HG03457 (cell line): ENCODE data around the gene RIMS3.
"Not testable (repeated sequence)": the region's sequence is repeated elsewhere in the genome, so short reads cannot be mapped to it uniquely, and the experiment has no call there.

Experiments used
- ATAC-seq: cut with Tn5 transposase; IDR thresholded peaks from one replicate; pipeline ENCODE4 v1.9.1; 2021; ENCODE audit warnings: moderate number of reproducible peaks; ENCODE audit not compliant: unreplicated experiment

RIMS3 gene

GRCh38 chr1:40665335-40666171 lies at the start of gene RIMS3:
Gene RIMS3, minus strand, starts transcription at chr1:40665682. Its CDS starts 23,757 bp downstream, at chr1:40641925.
- ATAC-seq = peak; percentile 49

GRCh38 chr1:40712997-40713396 lies 47.5 kb upstream of the RIMS3 start:
- ATAC-seq = no peak

DNA sequence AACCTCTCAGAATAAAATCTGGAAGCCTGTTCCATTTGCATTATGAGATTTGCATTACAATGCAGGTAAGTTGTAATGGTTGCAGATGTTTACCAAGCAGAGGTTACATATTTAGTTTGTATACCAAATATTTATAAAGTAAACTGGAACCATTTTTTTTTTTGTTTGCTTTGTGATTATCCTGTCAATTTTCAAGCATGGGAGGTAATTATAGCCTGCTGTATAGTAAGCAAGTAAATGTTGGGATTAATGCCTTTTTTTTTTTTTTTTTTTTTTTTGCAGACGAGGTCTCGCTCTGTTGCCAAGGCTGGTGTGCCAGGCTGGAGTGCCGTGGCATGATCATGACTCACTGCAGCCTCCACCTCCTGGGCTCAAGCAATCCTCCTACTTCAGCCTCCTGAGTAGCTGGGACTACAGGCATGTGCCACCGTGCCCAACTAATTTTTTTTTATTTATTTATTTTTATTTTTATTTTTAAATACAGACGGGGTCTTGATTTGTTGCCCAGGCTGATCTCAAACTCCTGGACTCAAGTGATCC lies 47.0 kb upstream of the RIMS3 start:
- ATAC-seq = no peak

GRCh38 chr1:40711465-40712404 lies 46.3 kb upstream of the RIMS3 start:
- ATAC-seq = no peak

GRCh38 chr1:40710581-40711315 lies 45.3 kb upstream of the RIMS3 start:
- ATAC-seq = no peak

GRCh38 chr1:40709802-40710278 lies 44.4 kb upstream of the RIMS3 start:
- no peak for ATAC-seq

DNA sequence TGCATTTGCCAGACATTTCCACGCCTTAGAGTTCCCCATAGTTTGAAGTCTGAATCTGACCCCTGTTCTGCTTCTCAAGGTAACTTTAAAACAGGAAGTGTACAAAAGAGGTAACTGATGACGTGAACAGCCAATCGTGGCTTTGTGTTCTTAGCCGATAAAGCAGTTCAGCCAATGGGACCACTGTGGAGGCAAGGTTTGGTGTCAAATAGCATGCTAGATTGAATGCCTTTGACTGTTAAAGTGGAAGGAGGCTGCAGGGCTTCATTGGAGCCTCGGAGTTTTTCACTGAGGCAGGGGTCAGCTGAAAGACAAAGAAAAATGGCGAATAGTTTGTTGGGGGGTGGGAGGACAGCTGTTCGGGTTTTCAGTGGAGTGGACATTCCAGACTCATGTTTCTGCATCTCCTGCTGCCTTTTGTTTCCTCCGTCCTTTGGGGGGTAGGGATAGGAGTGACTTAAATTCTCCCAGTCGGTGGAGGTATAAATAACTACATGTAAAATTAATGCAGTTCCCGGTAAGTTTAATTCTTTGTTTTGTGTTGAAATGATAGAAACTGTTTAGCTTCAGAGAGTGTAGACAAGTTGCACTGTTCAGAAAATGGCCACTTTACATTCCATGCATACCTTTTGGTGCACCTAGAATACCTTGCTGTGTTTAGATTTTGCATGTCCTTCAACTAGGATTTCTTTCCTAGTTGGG lies 43.8 kb upstream of the RIMS3 start:
- ATAC-seq = peak; percentile 63

- ATAC-seq = peak; percentile 41
Observed at GRCh38 chr1:40708750-40709099, 43.2 kb upstream of the RIMS3 start.

DNA sequence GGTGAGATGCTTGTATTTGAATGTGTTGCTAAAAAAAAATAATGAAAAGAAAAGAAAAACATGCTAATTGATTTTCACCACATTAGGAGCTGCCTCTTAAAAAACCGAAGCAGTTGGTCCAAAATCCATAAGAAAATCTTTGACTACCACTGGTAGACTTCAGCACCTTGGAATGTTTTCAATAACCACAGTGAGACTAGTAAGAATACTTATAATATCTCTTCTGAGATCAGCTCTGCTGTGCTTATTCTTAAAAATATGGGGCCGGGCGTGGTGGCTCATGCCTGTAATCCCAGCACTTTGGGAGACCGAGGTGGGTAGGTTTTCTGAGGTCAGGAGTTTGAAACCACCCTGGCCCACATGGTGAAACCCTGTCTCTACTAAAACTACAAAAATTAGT lies 41.1 kb upstream of the RIMS3 start:
- ATAC-seq = no peak

DNA sequence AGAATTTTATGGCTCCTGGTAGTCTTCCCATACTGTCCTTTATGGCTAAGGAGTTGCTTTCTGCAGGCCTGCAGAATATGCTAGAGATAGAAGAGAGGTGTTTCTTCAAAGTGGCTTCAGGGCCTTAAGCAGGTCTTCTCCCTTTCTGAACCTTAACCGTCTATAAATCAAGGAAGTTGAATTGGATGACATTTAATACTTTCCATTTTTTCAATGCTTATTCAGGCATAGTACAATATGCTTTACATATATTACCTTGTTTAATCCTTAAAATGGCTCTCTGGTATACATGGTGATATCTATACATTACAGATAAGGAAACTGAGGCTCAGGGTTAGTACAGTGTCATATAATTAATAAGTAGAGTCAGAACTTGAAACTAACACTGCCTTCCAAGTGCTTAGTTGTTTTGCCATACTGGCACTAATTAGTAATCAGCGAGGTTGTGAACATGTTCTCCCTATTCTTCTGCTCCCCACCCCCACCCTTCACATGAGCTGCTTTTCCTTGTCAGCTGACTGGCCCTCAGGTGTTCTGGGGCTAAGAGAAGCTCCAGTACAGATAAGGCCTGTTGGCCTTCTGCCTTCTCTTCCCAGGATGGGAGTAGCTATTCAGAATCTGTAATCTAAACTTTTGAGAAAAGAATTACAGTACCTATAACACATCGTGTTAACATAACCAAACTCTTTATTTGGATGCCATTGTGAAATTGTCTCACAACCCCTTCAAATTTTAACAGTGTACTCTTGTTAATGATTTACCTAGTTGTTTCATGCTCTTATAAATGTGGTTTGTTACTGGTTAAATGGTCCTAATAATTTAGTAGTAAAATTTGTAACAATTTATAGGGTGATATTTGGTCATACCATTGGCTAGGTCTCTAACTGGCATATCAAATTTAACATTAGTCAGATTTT lies 39.6 kb upstream of the RIMS3 start:
- ATAC-seq = no peak

DNA sequence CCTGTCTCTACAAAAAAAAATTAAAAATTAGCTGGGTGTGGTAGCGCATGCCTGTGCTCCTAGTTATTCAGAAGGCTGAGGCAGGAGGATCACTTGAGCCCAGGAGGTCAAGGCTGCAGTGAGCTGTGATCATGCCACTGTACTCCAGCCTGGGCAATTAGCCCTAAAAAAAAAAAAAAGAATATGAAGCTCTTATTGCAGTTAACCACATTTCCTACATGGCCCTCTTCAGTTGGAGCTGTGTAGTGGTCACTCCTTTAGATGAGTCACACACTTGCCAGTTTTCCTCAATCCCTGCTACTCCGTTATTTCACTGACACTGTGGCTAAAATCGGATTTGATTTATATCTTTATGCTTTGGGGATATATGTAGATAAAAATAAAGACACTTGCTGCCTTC lies 37.8 kb upstream of the RIMS3 start:
- no peak for ATAC-seq

DNA sequence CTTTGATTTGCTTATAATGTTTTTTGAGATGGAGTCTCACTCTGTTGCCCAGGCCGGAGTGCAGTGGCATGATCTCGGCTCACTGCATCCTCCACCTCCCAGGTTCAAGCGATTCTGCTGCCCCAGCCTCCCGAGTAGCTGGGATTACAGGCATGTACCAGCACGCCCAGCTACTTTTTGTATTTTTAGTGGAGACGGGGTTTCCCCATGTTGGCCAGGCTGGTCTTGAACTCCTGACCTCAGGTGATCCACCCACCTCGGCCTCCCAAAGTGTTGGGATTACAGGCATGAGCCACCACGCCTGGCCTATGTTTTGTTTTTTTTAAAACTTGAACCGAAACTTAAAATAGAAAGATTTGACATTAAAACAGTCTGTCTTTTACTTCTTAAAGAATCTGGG lies 37.3 kb upstream of the RIMS3 start:
- not testable (repeated sequence) for ATAC-seq

DNA sequence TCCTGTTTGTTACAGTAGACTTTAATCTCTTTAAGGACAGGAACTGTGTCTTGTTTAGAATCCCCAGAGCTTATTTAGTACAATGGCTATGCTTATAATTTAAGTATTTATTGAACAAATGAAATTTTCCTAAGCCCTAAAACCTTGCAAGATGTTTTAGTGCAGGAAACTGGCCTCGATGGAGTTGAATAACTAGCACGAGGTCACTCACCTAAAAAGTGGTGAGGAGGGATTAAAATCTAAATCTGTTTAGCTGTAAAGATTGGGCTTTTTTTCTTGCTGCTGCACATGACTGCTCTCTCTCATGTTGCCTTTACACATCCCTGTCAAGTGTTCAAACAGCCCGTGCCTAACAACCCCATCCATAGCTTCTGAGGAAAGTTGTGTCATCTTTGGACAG lies 36.2 kb upstream of the RIMS3 start:
- ATAC-seq = no peak

GRCh38 chr1:40699787-40700186 lies 34.3 kb upstream of the RIMS3 start:
- no peak for ATAC-seq

GRCh38 chr1:40697436-40697835 lies 32.0 kb upstream of the RIMS3 start:
- no peak for ATAC-seq

DNA sequence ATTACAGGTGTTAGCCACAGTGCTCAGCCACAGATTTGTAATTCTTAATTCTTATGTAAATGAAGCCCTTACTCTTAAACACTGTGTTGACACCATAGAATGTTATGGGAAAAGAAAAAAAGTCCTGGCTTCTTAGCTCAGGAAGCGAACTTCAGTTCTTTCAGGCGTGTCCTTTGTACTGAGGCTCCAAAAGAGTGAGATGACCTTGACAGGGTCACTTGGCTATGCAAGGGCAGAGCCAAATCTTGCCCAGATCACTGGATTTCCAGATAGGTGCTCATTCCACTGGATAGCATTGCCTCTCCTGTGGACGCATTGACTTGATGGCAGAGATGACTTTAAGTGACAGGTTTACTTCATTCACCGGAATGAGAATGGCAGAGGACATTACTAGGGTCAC lies 30.8 kb upstream of the RIMS3 start:
- no peak for ATAC-seq

DNA sequence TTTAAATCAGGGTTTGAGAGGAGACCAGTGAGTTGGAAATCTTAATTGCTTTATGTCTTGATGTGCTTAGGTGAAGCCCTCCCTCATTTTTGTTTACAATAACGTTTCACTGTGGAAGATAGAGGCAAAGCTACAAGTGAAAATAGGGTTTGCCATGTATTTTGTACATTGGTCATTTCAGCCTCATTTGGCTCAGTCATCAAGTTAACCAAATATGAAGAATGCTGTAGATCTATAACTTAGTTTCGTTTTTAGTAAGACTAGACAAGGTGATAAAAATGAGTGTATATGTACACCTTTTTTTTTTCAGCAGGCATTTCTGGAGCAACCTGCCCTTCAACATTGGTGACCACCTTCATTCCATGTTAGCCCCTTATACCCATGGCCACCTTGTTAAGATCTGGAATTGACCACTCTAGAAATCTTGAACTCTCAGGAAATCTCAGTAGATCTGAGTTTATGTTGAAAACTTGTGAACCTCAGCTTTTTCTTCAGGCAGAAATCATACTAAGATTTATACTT lies 28.9 kb upstream of the RIMS3 start:
- ATAC-seq = no peak

GRCh38 chr1:40693425-40693824 lies 27.9 kb upstream of the RIMS3 start:
- ATAC-seq = no peak

- no peak for ATAC-seq
Observed at GRCh38 chr1:40692429-40692895, 27.0 kb upstream of the RIMS3 start.
